Measurements from ENCODE around the gene SAFB.

DNA sequence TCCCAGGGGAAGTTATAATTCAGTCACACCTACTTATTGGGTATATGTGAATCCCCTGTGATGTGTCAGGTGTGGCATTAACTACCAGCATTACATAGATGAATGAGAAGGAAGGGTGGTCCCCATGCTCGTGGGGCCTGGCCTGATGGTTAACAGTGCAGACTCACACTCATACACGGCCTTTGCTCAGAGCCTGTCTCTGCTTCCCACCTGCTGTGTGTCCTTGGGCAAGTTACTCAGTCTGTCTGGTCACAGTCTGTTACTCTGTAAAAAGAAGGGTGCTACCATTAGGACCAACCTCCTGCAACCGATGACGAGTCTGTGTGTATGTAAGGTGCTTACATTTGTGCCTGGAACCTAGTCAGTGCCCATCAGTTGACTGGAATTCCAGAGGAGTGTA lies 23.8 kb downstream of the SAFB start:
- no peak for TF ChIP-seq EZH2 (IDR thresholded peaks at IDR 0.05; ENCODE audit: insufficient read depth, low read length)
- TF ChIP-seq, protein P1, sequence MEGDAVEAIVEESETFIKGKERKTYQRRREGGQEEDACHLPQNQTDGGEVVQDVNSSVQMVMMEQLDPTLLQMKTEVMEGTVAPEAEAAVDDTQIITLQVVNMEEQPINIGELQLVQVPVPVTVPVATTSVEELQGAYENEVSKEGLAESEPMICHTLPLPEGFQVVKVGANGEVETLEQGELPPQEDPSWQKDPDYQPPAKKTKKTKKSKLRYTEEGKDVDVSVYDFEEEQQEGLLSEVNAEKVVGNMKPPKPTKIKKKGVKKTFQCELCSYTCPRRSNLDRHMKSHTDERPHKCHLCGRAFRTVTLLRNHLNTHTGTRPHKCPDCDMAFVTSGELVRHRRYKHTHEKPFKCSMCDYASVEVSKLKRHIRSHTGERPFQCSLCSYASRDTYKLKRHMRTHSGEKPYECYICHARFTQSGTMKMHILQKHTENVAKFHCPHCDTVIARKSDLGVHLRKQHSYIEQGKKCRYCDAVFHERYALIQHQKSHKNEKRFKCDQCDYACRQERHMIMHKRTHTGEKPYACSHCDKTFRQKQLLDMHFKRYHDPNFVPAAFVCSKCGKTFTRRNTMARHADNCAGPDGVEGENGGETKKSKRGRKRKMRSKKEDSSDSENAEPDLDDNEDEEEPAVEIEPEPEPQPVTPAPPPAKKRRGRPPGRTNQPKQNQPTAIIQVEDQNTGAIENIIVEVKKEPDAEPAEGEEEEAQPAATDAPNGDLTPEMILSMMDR (IDR thresholded peaks at IDR 0.05; ENCODE audit: insufficient read depth, low read depth, low read length): no peak

Data from astrocyte (in vitro differentiated cells and primary cell).